OCI-LY7 (cell line): ENCODE results near the gene SH3RF1. TPM values are rescaled to one million over a fixed set of nuclear protein-coding genes. Genes with fewer than 3 reads are reported as not detected.

Source experiments
- BruUV-seq: library from RNA; stranded (reverse); fragments of 400-500 nt; replicated peaks from 2 replicates; lab custom pipeline; 2021; lab: Mats Ljungman, UMichigan
- CTCF ChIA-PET: fragments of 300-600 bp; sonication (Branson Sonifier 250); formaldehyde crosslinking; loops from one replicate; lab custom pipeline; 2022; ENCODE audit warnings: antibody characterized with exemption; ENCODE audit not compliant: unreplicated experiment; lab: Charles Lee
- POLR2A ChIA-PET: fragments of 300-600 bp; sonication (Branson Sonifier 250); formaldehyde crosslinking; loops from one replicate; lab custom pipeline; 2022; ENCODE audit warnings: antibody characterized with exemption; lab: Charles Lee
- DNase-seq: peaks from one replicate; pipeline ENCODE4 v3.0.0-alpha.2; 2015; ENCODE audit warnings: low spot score
- H2AFZ ChIP-seq: fragments of 200-600 bp; sonication (generic), shearing (Covaris generic); 2 replicates; pipeline ENCODE4 v1.6.1; 2014; ENCODE audit warnings: mild to moderate bottlenecking, antibody characterized with exemption, low read length, moderate library complexity
- H3K27ac ChIP-seq: fragments of 200-600 bp; sonication (generic); 2 replicates; pipeline ENCODE4 v1.5.1; 2014; ENCODE audit warnings: mixed run types, low read depth, mild to moderate bottlenecking, moderate library complexity, low read length, inconsistent platforms; ENCODE audit not compliant: poor library complexity, severe bottlenecking
- H3K36me3 ChIP-seq: fragments of 200-600 bp; sonication (generic); 2 replicates; pipeline ENCODE4 v1.6.1; 2014; ENCODE audit warnings: mild to moderate bottlenecking, antibody characterized with exemption, low read length, moderate library complexity, mixed read lengths; ENCODE audit not compliant: insufficient read depth
- H3K4me1 ChIP-seq: fragments of 200-600 bp; sonication (generic); 2 replicates; pipeline ENCODE4 v1.5.1; 2014; ENCODE audit warnings: mild to moderate bottlenecking, low read length; ENCODE audit not compliant: insufficient read depth, poor library complexity, severe bottlenecking
- H3K4me2 ChIP-seq: fragments of 200-600 bp; sonication (generic); 2 replicates; pipeline ENCODE4 v1.6.1; 2014; ENCODE audit warnings: mild to moderate bottlenecking, low read length
- H3K4me3 ChIP-seq: fragments of 200-600 bp; sonication (generic); 2 replicates; pipeline ENCODE4 v1.5.1; 2014; ENCODE audit warnings: mild to moderate bottlenecking, low read depth, low read length; ENCODE audit not compliant: poor library complexity, severe bottlenecking
- H3K79me2 ChIP-seq: fragments of 200-600 bp; sonication (generic); 2 replicates; pipeline ENCODE4 v1.6.1; 2016; ENCODE audit warnings: low read depth, mild to moderate bottlenecking, low read length, moderate library complexity, mixed read lengths; ENCODE audit not compliant: insufficient read depth
- H3K9me2 ChIP-seq: fragments of 200-600 bp; sonication (generic); 2 replicates; pipeline ENCODE4 v1.6.1; 2016; ENCODE audit warnings: mild to moderate bottlenecking, low read length, mixed read lengths; ENCODE audit not compliant: insufficient read depth
- H3K9me3 ChIP-seq: fragments of 200-600 bp; sonication (generic); 2 replicates; pipeline ENCODE4 v1.6.1; 2014; ENCODE audit warnings: mild to moderate bottlenecking, mixed run types, low read length, mixed read lengths
- H4K20me1 ChIP-seq: fragments of 200-600 bp; sonication (generic); 2 replicates; pipeline ENCODE4 v1.6.1; 2014; ENCODE audit warnings: mild to moderate bottlenecking, antibody characterized with exemption, low read length, moderate library complexity, mixed read lengths; ENCODE audit not compliant: insufficient read depth
- EZH2phosphoT487 ChIP-seq: fragments of 200-600 bp; sonication (generic); IDR thresholded peaks from 2 replicates; pipeline ENCODE4 v1.6.1; 2018; ENCODE audit warnings: low read depth, borderline replicate concordance, mild to moderate bottlenecking, mixed run types, antibody characterized with exemption, low read length, moderate library complexity, mixed read lengths
- intact Hi-C: fragments of 100-400 bp; cut with micrococcal nuclease; formaldehyde crosslinking; loops from one replicate; pipeline ENCODE4 v1.10.0; 2022; ENCODE audit not compliant: unreplicated experiment
- total RNA-seq, 2 experiments: library from RNA; depleted of rRNA in 1 of 2; stranded (reverse); fragments of >200 nt in 1 of 2; shearing (Covaris generic) in 1 of 2; gene quantifications; 2 replicates each; pipeline ENCODE4 v1.2.3, GENCODE V29; 2014 to 2022
- TF ChIP-seq, protein P1 (sequence below): fragments of 200-600 bp; sonication (generic); conservative IDR thresholded peaks from 2 replicates; pipeline ENCODE4 v1.5.1; 2014; ENCODE audit warnings: mild to moderate bottlenecking, antibody characterized with exemption, low read length, moderate library complexity, mixed read lengths

Gene SH3RF1
- total RNA-seq, 2 experiments from 2014 or later = not detected

DNA sequence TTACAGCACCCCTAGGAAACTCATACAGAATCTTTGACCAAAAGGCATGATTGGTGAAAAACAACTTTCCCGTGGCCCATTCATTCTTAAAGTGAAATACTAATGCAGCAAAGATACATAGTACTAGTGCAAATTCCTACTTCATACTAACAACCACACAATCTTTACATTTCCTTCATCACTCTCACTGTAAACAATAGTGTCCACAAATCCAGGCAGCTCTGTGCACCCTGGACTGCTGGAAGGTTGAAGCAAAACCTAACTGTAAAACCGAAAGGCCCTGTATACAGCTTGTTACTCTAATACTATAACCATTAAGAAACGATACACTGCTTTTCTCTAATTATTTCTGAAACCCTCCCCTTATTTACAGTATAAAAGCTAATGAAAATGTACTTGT, 82.6 kb downstream of the SH3RF1 start:
- intact Hi-C loops = no loop called here
- Histone ChIP-seq H3K9me3 (no peaks in the 10 kb centered on the region), H3K4me2 (no peak overlapping the region), H3K79me2 (no peaks in the 10 kb centered on the region), H3K36me3 (no peaks in the 10 kb centered on the region), H3K9me2 (no peaks in the 10 kb centered on the region), H3K4me1 (no peaks in the 10 kb centered on the region), H3K4me3 (no peak overlapping the region), H2AFZ (no peak overlapping the region), H4K20me1 (no peaks in the 10 kb centered on the region), H3K27ac (no peak overlapping the region)
- no peak for TF ChIP-seq EZH2phosphoT487
- TF ChIP-seq, protein P1, sequence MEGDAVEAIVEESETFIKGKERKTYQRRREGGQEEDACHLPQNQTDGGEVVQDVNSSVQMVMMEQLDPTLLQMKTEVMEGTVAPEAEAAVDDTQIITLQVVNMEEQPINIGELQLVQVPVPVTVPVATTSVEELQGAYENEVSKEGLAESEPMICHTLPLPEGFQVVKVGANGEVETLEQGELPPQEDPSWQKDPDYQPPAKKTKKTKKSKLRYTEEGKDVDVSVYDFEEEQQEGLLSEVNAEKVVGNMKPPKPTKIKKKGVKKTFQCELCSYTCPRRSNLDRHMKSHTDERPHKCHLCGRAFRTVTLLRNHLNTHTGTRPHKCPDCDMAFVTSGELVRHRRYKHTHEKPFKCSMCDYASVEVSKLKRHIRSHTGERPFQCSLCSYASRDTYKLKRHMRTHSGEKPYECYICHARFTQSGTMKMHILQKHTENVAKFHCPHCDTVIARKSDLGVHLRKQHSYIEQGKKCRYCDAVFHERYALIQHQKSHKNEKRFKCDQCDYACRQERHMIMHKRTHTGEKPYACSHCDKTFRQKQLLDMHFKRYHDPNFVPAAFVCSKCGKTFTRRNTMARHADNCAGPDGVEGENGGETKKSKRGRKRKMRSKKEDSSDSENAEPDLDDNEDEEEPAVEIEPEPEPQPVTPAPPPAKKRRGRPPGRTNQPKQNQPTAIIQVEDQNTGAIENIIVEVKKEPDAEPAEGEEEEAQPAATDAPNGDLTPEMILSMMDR = no peak
- BruUV-seq = no TSS peak
- ChIA-PET CTCF (interaction anchor here (0.5 kb wide), 1 partner anchor 49 kb away, joined by 3 read pairs; no protein-coding TSS in a partner anchor), POLR2A (no interaction called here)
- no peak for DNase-seq

- no TSS peak for BruUV-seq
- no peak overlapping the region for H3K4me3 ChIP-seq
- no peak for TF ChIP-seq EZH2phosphoT487
- TF ChIP-seq, protein P1 = no peak
- no peaks in the 10 kb centered on the region for H3K4me1 ChIP-seq
- no peak for DNase-seq
- H3K36me3 ChIP-seq = no peaks in the 10 kb centered on the region
- no peaks in the 10 kb centered on the region for H3K9me2 ChIP-seq
- no peak overlapping the region for H2AFZ ChIP-seq
- ChIA-PET CTCF (no interaction called here), POLR2A (interaction anchor here (1.3 kb wide), 1 partner anchor 10 kb away, joined by 3 read pairs; no protein-coding TSS in a partner anchor)
- H3K79me2 ChIP-seq = no peaks in the 10 kb centered on the region
- no peaks in the 10 kb centered on the region for H4K20me1 ChIP-seq
- no peaks in the 10 kb centered on the region for H3K9me3 ChIP-seq
- H3K4me2 ChIP-seq = no peak overlapping the region
- intact Hi-C loops = no loop called here
- H3K27ac ChIP-seq = no peak overlapping the region
These were observed 85.4 kb downstream of the SH3RF1 start for GRCh38 chr4:169185133-169185956.

DNA sequence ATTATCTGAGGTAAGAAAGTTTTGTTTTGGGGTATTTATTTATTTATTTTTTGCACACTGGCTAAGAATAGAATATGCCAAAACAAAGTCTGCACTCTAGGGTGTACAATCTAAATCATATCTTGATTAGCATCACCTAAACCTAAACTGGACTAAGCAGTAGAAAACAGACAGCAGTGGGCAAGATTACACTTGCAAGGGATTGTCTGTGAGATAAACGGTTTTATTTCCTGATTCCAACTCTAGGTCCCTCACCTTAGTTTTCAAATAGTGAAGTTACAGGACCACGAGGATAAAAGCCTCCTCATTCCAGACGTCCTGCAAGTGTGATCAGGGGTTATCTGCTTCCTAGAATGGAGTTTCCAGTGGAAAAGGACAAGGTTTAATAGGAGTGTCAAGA, 86.1 kb downstream of the SH3RF1 start:
- H3K79me2 ChIP-seq = no peaks in the 10 kb centered on the region
- no peak overlapping the region for H2AFZ ChIP-seq
- intact Hi-C loops = no loop called here
- no peak overlapping the region for H3K4me3 ChIP-seq
- no peaks in the 10 kb centered on the region for H3K9me2 ChIP-seq
- ChIA-PET POLR2A (no interaction called here), CTCF (no interaction called here)
- H3K36me3 ChIP-seq = no peaks in the 10 kb centered on the region
- no peaks in the 10 kb centered on the region for H4K20me1 ChIP-seq
- TF ChIP-seq, protein P1 = no peak
- no peak for TF ChIP-seq EZH2phosphoT487
- no peak for DNase-seq
- no peak overlapping the region for H3K4me2 ChIP-seq
- BruUV-seq = no TSS peak
- H3K9me3 ChIP-seq = no peaks in the 10 kb centered on the region
- H3K4me1 ChIP-seq = no peaks in the 10 kb centered on the region
- no peak overlapping the region for H3K27ac ChIP-seq
